GM19438 (cell line): Measurements from ENCODE around the gene SKOR1.

ENCODE experiments used
- ATAC-seq: cut with Tn5 transposase; IDR thresholded peaks from one replicate; pipeline ENCODE4 v1.9.1; 2021; ENCODE audit warnings: low read depth; ENCODE audit not compliant: unreplicated experiment

The SKOR1 gene

DNA sequence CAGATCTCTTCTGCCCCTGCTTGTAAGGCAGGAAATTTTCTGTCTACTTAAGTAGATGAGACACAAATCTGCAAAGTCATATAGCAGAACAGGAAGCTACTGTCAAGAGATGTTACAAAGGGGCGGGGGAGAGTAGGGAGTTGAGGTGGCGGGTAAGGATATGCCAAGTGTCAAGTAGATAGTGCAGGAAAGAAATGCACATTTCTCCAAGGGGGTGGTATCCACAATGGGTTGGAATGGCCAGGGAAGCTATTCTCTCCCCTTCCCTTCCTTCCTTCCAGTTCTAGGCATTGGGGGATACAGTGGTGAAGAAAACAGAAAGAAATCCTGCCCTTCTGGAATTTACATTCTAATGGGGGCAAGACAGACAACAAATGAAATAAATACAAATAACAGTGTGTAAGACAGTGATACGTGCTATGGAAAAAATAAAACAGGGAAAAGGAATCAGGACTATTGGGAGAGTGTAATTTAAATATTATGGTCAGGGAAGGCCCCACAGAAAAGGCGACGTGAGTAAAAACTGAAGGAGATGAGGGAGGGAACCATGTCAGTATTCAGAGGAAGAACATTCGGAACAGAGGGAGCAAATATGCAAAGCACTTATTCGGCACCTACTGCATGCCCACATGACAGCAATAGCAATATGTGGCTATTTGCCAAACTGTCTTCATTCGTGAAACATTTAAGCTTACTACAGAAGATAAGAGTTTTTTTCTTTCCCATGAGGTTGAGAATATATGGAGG, 57.4 kb downstream of the SKOR1 start:
- ATAC-seq = no peak

DNA sequence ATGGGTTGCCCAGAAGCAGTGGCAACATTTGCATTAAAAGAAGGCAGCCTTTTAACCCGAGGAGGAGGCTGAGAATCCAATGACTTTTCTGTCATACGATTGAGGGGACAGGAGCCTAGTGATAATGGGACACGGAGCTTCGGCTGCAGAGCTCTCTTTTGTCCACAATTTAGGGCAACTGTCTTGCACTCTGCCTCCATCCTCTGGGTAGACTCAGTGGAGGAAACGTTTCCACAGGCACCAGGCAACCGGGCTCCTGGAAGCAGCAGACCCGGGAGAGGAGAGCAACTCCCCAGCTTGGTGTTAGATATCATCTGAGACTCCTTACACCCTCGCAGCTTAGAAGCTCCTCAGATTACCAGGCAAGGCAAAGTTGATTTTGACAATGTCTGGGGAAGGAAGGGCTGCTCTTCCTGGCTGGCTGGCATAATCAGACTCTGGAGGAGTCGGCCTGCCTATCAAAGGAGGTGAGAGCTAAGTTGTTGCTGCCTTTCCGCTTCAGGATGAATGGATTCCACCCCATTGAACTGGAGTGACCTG, 58.0 kb downstream of the SKOR1 start:
- no peak for ATAC-seq

DNA sequence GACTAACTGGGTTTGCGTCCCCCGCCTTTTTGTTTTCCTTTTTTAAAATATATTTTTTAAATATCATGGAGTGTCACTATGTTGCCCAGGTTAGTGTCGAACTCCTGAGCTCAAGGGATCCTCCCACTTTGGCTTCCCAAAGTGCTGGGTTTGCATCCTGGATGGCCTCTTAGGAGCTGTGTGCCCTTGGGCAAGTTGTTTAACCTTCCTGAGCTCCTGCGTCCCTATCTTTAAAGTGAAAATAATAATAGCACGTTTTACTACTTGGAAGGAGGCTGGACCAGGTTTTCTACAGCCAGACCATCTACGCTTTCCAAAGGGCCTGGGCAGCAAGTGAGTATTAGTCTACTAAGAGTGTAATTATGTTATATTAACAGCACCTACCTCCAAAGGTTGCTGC, 58.7 kb downstream of the SKOR1 start:
- ATAC-seq = no peak
